Peyer's patch (tissue), 4 donors: ENCODE measurements around the gene DNAJC28.

ENCODE experiments used
- CTCF ChIP-seq, 6 experiments: fragments of 450-650 bp in 4 of 6; fragments of 200-600 bp in 2 of 6; sonication (generic) in 1 of 6; IDR thresholded peaks; one replicate each; pipeline ENCODE4 v1.5.1; 2017 to 2019; ENCODE audit warnings: antibody characterized with exemption in 6 of 6, mild to moderate bottlenecking in 3 of 6, moderate library complexity in 1 of 6
- POLR2A ChIP-seq, 2 donors: fragments of 450-650 bp; IDR thresholded peaks; one replicate each; pipeline ENCODE4 v1.5.1; 2017; ENCODE audit warnings: antibody characterized with exemption in 2 of 2, mild to moderate bottlenecking in 2 of 2, moderate library complexity in 2 of 2

GRCh38 chr21:33511639-33512038 lies 20.1 kb upstream of the DNAJC28 start:
- TF ChIP-seq CTCF (IDR thresholded peaks at IDR 0.05) (no peak), POLR2A (IDR thresholded peaks at IDR 0.05) (no peak)
